ENCODE results near the gene GPR35. TPM values are rescaled to one million over a fixed set of nuclear protein-coding genes. Genes with fewer than 3 reads are reported as not detected.

Gene GPR35
- total RNA-seq, 1 donor from 2014 or later = 5.4 TPM

DNA sequence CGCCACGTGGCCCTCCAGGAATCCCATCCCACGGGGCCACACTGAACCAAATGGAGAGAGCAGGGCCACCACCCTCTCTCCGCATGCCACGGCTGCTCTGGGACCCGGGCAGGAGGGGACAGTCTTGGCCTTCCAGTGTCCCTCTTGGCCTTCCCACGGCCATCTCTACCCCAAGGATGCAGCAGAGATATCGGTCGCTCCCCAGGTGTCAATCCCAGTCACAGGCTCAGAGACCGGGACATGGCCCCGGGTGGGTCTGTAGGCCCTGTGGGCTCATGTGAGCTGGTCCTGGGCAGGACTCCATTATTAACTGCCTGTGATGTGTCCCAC lies 23.5 kb upstream of the GPR35 start:
- Mint-ChIP-seq H3K9me3 (no peaks in the 10 kb centered on the region), H3K4me1 (peaks cover 5% of the 10 kb centered on the region), H3K36me3 (no peaks in the 10 kb centered on the region), H3K27ac (no peak overlapping the region), H3K27me3 (ENCODE audit: low read depth) (no peaks in the 10 kb centered on the region), H3K4me3 (no peak overlapping the region)
- TF ChIP-seq, protein P1, sequence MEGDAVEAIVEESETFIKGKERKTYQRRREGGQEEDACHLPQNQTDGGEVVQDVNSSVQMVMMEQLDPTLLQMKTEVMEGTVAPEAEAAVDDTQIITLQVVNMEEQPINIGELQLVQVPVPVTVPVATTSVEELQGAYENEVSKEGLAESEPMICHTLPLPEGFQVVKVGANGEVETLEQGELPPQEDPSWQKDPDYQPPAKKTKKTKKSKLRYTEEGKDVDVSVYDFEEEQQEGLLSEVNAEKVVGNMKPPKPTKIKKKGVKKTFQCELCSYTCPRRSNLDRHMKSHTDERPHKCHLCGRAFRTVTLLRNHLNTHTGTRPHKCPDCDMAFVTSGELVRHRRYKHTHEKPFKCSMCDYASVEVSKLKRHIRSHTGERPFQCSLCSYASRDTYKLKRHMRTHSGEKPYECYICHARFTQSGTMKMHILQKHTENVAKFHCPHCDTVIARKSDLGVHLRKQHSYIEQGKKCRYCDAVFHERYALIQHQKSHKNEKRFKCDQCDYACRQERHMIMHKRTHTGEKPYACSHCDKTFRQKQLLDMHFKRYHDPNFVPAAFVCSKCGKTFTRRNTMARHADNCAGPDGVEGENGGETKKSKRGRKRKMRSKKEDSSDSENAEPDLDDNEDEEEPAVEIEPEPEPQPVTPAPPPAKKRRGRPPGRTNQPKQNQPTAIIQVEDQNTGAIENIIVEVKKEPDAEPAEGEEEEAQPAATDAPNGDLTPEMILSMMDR (IDR thresholded peaks at IDR 0.05; ENCODE audit: unreplicated experiment) = no peak
- peak in 1 of 2 experiments; percentile 13 for DNase-seq (ENCODE audit: low spot score in 2 of 2, unreplicated experiment in 2 of 2)

GRCh38 chr2:240602266-240603050 lies 22.8 kb upstream of the GPR35 start:
- no peaks in the 10 kb centered on the region for H3K27me3 Mint-ChIP-seq (ENCODE audit: low read depth)
- no peaks in the 10 kb centered on the region for H3K9me3 Mint-ChIP-seq
- peaks cover 5% of the 10 kb centered on the region for H3K4me1 Mint-ChIP-seq
- DNase-seq (ENCODE audit: low spot score in 2 of 2, unreplicated experiment in 2 of 2) = peak in 1 of 2 experiments; percentile 14
- no peaks in the 10 kb centered on the region for H3K36me3 Mint-ChIP-seq
- TF ChIP-seq, protein P1 (IDR thresholded peaks at IDR 0.05; ENCODE audit: unreplicated experiment) = no peak
- no peak overlapping the region for H3K27ac Mint-ChIP-seq
- H3K4me3 Mint-ChIP-seq = no peak overlapping the region

- TF ChIP-seq, protein P1 (IDR thresholded peaks at IDR 0.05; ENCODE audit: unreplicated experiment) = no peak
- Mint-ChIP-seq H3K9me3 (no peaks in the 10 kb centered on the region), H3K4me3 (no peak overlapping the region), H3K27me3 (ENCODE audit: low read depth) (no peaks in the 10 kb centered on the region), H3K36me3 (no peaks in the 10 kb centered on the region), H3K4me1 (peaks cover 5% of the 10 kb centered on the region), H3K27ac (peak overlapping the region; percentile 12)
- peak in 1 of 2 experiments; percentile 10 for DNase-seq (ENCODE audit: low spot score in 2 of 2, unreplicated experiment in 2 of 2)
Observed at GRCh38 chr2:240603081-240603835, 22.0 kb upstream of the GPR35 start.

- no peaks in the 10 kb centered on the region for H3K27me3 Mint-ChIP-seq (ENCODE audit: low read depth)
Observed at GRCh38 chr2:240603846-240604245, 21.4 kb upstream of the GPR35 start.

DNA sequence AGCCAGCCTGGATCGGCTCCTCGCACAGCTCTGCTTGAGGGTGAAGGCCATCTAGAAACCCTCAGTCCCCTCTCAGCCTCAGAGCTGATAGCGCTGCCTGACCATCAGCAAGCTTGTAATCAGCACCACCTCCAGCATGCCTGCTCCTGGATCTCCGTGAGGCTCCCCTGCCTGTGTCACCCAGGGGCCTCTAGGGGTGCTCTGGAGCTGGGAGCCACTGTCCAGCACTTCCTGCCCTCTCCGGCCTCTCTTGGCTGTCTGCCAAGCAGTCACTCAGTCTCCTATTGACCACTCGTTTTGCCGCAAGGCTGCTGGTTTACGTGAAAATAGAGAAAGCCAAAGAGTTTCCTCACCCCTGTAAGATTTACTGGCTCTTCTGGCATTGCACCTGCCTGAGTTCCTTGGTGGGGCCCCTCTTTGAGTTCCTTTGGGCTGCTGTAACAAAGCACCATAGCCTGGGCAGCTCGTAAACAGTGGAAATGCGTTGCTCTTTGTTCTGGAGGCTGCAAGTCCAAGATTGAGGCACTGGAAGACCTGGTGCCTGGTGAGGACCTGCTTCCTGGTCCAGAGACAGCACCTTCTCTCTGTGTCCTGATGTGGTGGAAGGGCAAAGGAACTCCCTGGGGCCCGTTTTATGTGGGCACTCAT lies 20.9 kb upstream of the GPR35 start:
- peaks cover 5% of the 10 kb centered on the region for H3K4me1 Mint-ChIP-seq
- H3K27ac Mint-ChIP-seq = no peak overlapping the region
- TF ChIP-seq, protein P1 (IDR thresholded peaks at IDR 0.05; ENCODE audit: unreplicated experiment) = no peak
- DNase-seq (ENCODE audit: low spot score in 2 of 2, unreplicated experiment in 2 of 2) = peak in 1 of 2 experiments; percentile 16
- H3K4me3 Mint-ChIP-seq = no peak overlapping the region
- no peaks in the 10 kb centered on the region for H3K36me3 Mint-ChIP-seq
- no peaks in the 10 kb centered on the region for H3K9me3 Mint-ChIP-seq
- no peaks in the 10 kb centered on the region for H3K27me3 Mint-ChIP-seq (ENCODE audit: low read depth)

More at GRCh38 chr2:240603846-240604245, 21.4 kb upstream of the GPR35 start:
- Mint-ChIP-seq H3K4me3 (no peak overlapping the region), H3K36me3 (no peaks in the 10 kb centered on the region), H3K4me1 (peaks cover 5% of the 10 kb centered on the region), H3K9me3 (no peaks in the 10 kb centered on the region), H3K27ac (no peak overlapping the region)
- TF ChIP-seq, protein P1 (IDR thresholded peaks at IDR 0.05; ENCODE audit: unreplicated experiment) = no peak
- DNase-seq (ENCODE audit: low spot score in 2 of 2, unreplicated experiment in 2 of 2) = peak in 1 of 2 experiments; percentile 16

All from mesothelial cell of epicardium (in vitro differentiated cells).